Activated B cell treated with CpG ODN at 0.5 μM for 24 hours (primary cell): ENCODE results near the gene SFRP2. TPM values are rescaled to one million over a fixed set of nuclear protein-coding genes. Genes with fewer than 3 reads are reported as not detected.

Experiments used
- ATAC-seq: fragments of 200-7000 bp; cut with Tn5 transposase; one replicate; pipeline ENCODE4 v1.10.0; 2021; ENCODE audit warnings: low read depth, mild to moderate bottlenecking, moderate library complexity
- CTCF ChIA-PET: fragments of 350-600 bp; sonication (Branson Sonifier 250); formaldehyde crosslinking; loops from one replicate; lab custom pipeline; 2021; ENCODE audit warnings: antibody characterized with exemption; lab: Charles Lee
- POLR2A ChIA-PET: fragments of 350-600 bp; sonication (Branson Sonifier 250); formaldehyde crosslinking; loops from one replicate; lab custom pipeline; 2021; ENCODE audit warnings: antibody characterized with exemption; lab: Charles Lee
- DNase-seq: peaks from one replicate; pipeline ENCODE4 v3.0.0; 2022
- H3K27ac Mint-ChIP-seq: one replicate; pipeline ENCODE4 v1.8.0; 2020; ENCODE audit warnings: mixed read lengths
- H3K27me3 Mint-ChIP-seq: one replicate; pipeline ENCODE4 v1.8.0; 2021; ENCODE audit warnings: mixed read lengths
- H3K36me3 Mint-ChIP-seq: one replicate; pipeline ENCODE4 v1.8.0; 2021; ENCODE audit warnings: low read depth, mixed read lengths
- H3K4me1 Mint-ChIP-seq: one replicate; pipeline ENCODE4 v1.8.0; 2021; ENCODE audit warnings: mixed read lengths
- H3K4me3 Mint-ChIP-seq: one replicate; pipeline ENCODE4 v1.8.0; 2020; ENCODE audit warnings: mild to moderate bottlenecking, mixed read lengths
- H3K9me3 Mint-ChIP-seq: one replicate; pipeline ENCODE4 v1.8.0; 2020; ENCODE audit warnings: mixed read lengths
- CTCF ChIP-seq: fragments of 200-600 bp; IDR thresholded peaks from one replicate; pipeline ENCODE4 v1.8.0; 2022; ENCODE audit warnings: antibody characterized with exemption, mild to moderate bottlenecking
- intact Hi-C: fragments of 100-400 bp; cut with micrococcal nuclease; formaldehyde crosslinking; loops from one replicate; pipeline ENCODE4 v1.15.1; 2024
- total RNA-seq: library from RNA; stranded (reverse); gene quantifications from 2 replicates; pipeline ENCODE4 v1.2.3, GENCODE V29; 2022

Gene SFRP2
- total RNA-seq, 1 donor from 2014 or later, result not detected

GRCh38 chr4:153831245-153831644 lies 42.4 kb upstream of the SFRP2 start:
- intact Hi-C loops, result no loop called here
- Mint-ChIP-seq H3K4me1 (no peaks in the 10 kb centered on the region), H3K4me3 (no peak overlapping the region), H3K9me3 (no peaks in the 10 kb centered on the region), H3K27me3 (peaks cover 15% of the 10 kb centered on the region), H3K27ac (no peak overlapping the region), H3K36me3 (no peaks in the 10 kb centered on the region)
- ATAC-seq (no peak), DNase-seq (no peak)
- TF ChIP-seq CTCF, result no peak
- ChIA-PET CTCF (no interaction called here), POLR2A (no interaction called here)

GRCh38 chr4:153825691-153826090 lies 36.8 kb upstream of the SFRP2 start:
- H3K27ac Mint-ChIP-seq, result no peak overlapping the region
- no peaks in the 10 kb centered on the region for H3K9me3 Mint-ChIP-seq
- ChIA-PET POLR2A (no interaction called here), CTCF (no interaction called here)
- no peaks in the 10 kb centered on the region for H3K4me1 Mint-ChIP-seq
- ATAC-seq (no peak), DNase-seq (no peak)
- peaks cover 16% of the 10 kb centered on the region for H3K27me3 Mint-ChIP-seq
- H3K36me3 Mint-ChIP-seq, result no peaks in the 10 kb centered on the region
- no peak for TF ChIP-seq CTCF
- intact Hi-C loops, result no loop called here
- no peak overlapping the region for H3K4me3 Mint-ChIP-seq

DNA sequence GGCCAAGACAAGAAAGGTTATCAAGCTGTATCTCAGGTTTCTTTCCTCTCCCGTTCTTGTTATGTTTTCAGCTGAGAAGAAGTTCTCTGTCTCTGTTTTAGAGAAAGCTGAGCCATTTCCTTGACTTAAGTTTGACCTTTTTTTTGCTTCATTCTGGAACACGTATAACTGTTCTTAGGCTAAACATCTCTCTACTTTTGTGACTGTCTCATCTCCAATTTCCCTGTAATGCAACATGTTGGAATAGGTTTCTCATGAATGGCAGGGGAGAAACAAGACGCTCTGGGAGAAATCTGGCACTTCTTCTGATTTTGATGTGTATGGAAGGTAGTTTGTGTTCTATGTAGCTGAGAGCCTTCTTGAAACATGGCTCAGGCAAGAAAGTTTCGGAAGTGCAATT lies 36.2 kb upstream of the SFRP2 start:
- no peak for TF ChIP-seq CTCF
- ATAC-seq (no peak), DNase-seq (no peak)
- intact Hi-C loops, result no loop called here
- Mint-ChIP-seq H3K4me1 (no peaks in the 10 kb centered on the region), H3K27ac (no peak overlapping the region), H3K27me3 (peaks cover 16% of the 10 kb centered on the region), H3K9me3 (no peaks in the 10 kb centered on the region), H3K4me3 (no peak overlapping the region), H3K36me3 (no peaks in the 10 kb centered on the region)
- ChIA-PET POLR2A (no interaction called here), CTCF (no interaction called here)

- H3K4me1 Mint-ChIP-seq, result no peaks in the 10 kb centered on the region
- no peaks in the 10 kb centered on the region for H3K36me3 Mint-ChIP-seq
- peaks cover 2% of the 10 kb centered on the region for H3K9me3 Mint-ChIP-seq
- H3K27ac Mint-ChIP-seq, result no peak overlapping the region
- no peak for ATAC-seq
- CTCF ChIA-PET, result no interaction called here
- TF ChIP-seq CTCF, result no peak
- H3K27me3 Mint-ChIP-seq, result peaks cover 16% of the 10 kb centered on the region
- no peak overlapping the region for H3K4me3 Mint-ChIP-seq
- DNase-seq, result no peak
- intact Hi-C loops, result no loop called here
- POLR2A ChIA-PET, result no interaction called here
Measured at GRCh38 chr4:153824501-153824900, 35.6 kb upstream of the SFRP2 start.

- H3K27ac Mint-ChIP-seq, result no peak overlapping the region
- no peaks in the 10 kb centered on the region for H3K4me1 Mint-ChIP-seq
- H3K4me3 Mint-ChIP-seq, result no peak overlapping the region
- ChIA-PET CTCF (no interaction called here), POLR2A (no interaction called here)
- intact Hi-C loops, result no loop called here
- no peak for DNase-seq
- peaks cover 10% of the 10 kb centered on the region for H3K27me3 Mint-ChIP-seq
- H3K36me3 Mint-ChIP-seq, result no peaks in the 10 kb centered on the region
- no peak for ATAC-seq
- peaks cover 2% of the 10 kb centered on the region for H3K9me3 Mint-ChIP-seq
- TF ChIP-seq CTCF, result no peak
Measured at GRCh38 chr4:153823483-153823882, 34.6 kb upstream of the SFRP2 start.
